HG03457 (cell line): ENCODE measurements around the gene FRMD4A.

ENCODE experiments used
- ATAC-seq: cut with Tn5 transposase; IDR thresholded peaks from one replicate; pipeline ENCODE4 v1.9.1; 2021; ENCODE audit warnings: moderate number of reproducible peaks; ENCODE audit not compliant: unreplicated experiment

FRMD4A gene

DNA sequence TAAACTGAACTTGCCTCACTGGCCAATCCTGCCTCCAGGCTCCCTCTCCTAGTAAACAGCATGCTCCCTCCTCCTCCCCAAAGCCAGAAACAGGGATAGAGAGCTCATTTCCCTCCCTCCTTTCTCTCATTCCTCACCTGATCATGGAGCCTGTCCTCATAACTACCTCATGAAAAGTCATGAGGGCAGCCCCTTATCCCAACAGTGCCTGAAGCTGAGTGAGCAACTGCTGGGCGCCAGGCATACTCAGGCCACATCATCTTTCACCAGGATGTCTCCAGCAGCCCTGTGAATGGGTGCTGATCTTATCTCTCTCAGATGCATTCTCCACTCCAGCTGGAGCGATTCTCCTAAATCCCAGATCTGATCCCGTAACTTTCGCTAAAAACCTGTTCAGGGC is 436.8 kb downstream of the FRMD4A start:
- ATAC-seq = no peak

DNA sequence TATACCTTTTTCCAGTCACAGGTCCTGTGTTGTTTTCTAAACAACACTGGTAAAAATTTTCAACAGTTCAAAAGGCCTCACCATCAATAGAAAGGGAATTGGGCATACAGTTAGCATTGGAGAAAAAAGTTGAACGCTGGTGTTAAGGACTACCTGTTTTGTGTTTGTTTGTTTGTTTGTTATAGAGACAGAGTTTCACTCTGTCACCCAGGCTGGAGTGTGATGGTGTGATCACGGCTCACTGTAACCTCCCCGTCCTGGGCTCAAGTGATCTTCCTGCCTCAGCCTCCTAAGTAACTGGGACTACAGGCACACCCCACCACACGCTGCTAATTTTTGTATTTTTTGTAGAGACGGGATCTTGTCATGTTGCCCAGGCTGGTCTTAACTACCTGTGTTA is 437.9 kb downstream of the FRMD4A start:
- no peak for ATAC-seq

DNA sequence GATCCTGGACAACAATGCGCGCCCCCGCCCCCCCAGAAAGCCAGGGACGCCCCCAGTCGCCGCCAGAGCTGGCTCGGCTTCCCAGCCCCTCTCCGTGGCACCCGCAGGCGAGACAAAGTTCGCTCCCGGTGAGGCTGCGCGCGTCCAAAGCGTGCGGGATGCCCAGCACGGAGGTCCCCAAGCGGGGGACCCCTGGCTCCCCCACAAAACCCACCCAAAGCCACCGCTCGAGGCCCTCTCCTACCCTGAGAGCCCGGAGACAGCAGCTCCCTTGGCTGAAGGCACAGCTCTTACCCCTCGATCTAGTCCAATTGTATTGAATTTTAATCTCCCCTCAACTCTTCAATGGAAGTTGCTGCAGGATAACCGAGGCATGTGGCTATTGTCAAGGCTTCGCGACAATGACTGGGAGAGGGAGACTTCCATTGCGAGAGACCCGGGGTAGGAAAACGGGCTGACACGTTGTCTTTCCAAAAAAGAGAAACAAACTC is 438.7 kb downstream of the FRMD4A start:
- no peak for ATAC-seq

DNA sequence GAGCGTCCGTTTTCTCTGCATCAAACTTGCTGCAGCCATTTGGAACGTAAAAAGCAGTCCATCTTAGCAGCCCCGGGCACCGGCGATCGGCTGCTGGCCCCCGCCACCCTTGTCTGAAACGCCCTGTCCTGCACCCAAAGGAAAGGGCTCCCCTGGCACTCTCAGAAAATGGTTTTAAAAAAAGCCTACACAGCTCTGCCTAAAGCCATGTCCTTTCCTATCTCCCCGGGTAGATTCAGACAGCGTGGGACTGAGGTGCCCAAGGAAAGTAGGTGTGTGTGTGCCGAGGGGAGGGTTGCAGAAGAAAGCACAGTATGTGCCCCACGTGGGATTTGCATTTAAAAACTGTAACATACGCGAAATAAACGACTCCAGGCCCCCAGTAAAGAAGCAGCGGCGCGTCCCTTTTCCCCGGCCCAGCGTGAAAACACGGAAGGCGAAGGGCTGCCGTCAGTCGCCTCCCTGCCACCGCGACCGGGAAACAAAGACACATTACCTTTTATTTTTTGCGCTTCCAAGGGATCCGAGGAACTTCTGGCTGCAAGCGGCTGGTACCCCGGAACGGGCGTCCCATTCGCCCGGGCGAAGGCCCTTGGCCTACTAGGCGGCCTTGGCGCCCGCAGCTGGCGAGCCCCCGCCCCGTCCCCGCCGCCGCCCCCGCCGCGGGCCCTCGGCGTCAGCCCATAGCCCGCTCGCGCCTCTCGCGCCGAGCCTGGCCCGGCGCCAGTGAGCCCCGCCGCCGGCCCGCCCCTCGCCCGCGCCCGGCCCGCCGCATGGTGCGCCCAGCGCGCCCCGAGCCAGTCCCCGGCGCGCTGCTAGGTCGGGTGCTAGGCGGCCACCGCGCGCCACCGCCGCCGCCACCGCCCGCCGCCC is 439.4 kb downstream of the FRMD4A start:
- no peak for ATAC-seq

DNA sequence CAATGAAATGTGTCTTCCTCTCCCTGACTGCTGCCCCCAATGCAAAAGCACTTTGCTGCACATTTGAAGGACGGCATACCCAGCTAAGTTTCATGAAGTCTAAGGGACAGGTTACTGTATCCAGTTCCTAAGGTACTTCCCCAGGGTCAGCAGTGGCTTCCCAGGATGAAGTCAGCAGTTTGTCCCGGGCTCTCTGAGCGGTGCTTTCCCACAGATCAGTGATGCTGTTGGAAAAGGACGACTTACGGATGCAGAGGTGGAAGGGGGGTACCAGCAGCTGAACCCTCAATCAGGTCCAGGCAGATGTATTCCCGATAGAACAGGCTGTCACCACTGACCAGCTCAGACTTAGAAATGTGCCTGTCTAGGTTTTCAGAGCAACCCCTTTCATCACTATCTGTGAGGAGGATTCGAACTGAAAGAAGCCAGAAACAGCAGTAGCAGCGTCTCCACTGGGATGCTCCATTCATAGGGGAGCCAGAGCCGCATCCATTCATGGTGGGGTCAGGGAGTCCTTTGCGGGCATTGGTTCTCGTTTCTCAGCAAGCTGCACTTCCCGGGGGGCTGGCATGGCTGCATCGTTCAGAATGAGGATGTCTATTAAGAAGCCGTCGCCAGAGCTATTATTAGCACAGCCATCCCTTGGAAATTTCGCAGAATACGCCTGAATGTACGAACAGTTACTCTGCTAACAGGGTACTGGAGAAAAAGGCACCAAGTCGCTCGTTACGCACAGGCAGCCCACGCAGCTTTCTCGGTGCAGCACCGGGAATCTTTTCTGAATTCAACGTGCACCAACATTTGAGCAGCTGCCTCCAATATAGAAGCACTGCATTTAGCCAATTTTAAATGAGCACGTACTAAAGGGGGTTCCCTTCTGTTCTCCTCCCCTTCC is 440.2 kb downstream of the FRMD4A start:
- no peak for ATAC-seq

DNA sequence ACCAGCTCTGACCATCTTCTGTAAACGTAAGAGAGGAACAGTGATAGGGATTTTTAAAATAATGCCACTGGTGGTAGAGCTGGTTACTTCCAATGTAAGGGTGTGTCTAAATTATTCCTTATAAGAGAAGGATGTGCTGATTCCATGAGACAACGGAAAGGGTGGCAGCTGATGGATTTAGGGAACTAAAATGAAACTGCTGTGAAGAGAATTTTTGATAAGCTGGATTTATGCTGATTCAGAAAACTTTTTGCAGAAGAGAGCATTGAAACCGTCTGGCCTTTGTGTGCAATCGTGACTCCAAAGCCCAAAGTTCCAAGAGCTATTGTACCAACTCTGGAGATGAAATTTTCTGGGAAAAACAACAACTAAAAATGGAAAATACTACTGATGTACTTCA is 443.0 kb downstream of the FRMD4A start:
- no peak for ATAC-seq

DNA sequence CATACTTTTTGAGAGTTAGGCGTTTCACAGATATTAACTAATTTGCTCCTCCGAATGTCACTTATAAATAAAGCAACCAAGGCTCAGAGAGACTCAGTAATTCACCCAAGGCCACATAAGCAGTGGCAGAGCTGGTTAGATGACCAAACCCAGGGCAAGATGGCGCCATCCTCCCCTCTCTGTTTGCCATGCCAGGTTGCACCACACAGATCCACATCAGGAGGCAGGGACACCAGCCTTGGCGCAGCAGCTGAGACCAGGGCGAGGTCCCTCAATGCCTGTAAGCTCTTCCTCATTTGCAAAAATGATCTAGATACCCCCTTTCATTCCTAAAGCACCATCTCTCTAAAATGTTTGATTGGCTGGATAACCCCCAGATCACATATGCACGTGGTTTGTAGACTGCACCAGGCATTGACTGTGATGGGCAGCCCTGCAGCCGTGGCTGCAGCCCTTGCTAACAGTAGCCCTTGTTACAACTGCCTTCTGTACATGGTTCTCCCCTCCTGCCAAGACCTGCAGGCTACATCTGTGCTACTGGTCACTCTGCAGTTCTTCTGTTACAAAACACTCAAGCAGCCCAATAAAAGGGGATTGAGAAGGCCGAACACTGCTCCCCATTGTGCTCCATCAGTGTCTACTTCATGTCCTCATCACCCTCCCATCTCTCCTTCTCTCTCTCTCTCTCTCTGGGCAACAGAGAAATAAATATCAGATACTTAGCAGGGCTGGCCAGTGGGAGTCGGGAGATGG is 445.3 kb downstream of the FRMD4A start:
- no peak for ATAC-seq

DNA sequence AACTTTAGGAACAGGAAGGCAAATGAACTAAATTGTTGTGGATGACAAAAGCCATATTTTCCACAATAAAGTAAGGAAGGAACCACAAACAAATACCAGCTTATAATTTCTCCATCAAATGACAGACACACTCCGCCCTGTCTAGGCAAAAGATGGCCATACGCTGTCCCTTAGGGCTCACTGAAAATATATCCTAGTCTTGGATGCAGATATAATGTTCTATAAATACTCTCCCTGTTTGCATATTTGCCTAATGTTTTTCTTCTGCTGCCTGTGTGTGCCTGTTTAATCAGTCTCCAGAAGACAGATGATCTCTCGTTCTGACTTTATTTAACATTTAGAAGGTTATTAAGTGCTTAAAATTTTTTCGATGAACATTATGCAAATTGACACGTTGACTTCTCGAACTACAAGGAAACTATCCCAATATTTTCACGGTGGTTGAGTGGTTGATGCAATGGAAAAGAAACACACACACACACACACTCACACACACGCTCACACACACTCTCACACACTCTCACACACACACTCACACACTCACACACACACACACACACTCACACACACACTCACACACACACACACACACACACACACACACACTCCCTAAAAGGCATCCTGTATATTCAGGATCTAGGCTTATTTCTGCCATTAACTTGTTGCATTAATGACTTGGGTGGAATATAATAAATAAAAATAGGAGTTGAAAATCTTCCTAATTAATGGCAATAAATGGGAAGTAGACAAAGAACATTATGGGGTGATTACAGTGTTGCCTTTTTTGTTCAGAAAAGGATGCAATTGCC is 446.9 kb downstream of the FRMD4A start:
- no peak for ATAC-seq

DNA sequence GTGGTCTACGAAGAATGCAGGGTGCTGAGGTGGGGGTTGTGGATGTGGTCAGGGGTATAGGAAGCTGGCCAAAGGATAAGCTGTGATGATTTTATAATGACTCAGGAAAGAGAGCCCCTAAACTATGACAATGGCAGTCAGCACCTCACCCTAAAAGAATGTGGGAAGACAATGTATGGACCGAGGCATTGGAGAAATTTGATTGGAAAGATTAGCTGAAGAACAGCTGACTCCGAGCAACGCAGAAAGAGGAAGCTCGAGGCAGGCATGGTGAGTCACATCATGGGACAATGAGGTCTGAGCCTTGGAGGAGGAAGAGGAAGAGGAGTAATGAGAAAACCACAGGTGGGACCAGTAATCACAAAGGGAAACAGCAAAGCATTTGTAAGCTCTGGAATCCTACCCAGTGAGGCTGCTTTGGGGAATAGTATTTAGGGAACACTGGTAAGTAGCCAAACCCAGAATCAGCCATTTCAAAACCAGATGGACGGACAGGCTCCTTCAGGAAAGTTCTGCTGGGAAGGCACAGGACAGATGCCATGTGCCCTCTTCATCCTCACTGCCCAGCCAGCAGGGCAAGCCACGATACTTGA is 448.5 kb downstream of the FRMD4A start:
- ATAC-seq = no peak

DNA sequence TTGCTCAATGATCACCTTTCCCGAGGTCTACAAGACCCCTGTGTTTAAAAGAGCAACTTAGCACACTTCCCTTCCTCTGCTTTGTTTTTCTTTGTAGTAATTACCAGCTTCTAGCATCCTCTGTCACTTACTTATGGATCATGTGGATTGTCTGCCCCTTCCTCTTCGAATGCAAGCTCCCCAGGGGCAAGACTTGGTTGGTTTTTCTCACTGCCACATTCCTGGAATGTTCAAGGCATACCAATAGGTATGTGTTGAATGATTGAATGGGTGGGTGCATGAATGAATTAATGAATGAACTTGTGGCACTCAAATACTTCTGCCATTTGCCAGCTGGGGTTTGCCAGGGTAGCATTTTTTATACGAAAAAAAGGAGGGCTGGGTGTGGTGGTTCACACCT is 450.0 kb downstream of the FRMD4A start:
- ATAC-seq = no peak

DNA sequence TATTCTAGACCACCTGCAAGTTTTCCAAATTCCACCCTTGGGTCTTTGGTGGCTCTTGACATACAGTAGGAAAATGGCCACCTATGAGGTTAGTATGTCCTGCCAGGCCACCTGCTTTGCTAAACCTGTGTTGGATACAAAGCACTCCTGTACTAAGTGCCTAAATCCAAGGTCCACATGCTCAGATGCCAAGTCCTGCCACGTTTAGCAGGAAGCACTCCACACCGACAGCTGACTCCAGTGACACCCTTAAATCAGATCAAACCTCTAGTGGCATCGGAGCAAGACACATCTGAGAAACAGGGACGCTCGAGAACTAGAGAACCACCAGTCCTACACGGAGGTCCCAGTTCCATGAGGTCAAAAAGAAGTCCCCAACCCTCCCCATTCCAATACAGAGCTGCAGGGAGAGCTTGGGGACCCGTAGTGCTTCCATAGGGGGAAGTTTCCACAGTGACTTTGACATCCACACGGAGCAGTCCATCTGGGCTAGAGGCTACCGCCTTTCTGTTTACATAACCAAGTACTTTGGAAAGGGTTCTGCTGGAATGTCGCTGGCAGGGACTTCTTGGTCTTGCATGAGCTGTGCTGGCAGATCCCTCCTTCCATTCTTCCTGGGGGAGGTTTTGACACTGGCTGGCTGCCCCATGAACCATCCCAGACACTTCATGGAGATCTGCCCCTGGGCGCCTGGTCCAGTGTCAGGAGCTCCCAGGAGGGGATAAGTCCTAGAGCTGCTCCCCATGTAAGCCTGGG is 453.4 kb downstream of the FRMD4A start:
- no peak for ATAC-seq

DNA sequence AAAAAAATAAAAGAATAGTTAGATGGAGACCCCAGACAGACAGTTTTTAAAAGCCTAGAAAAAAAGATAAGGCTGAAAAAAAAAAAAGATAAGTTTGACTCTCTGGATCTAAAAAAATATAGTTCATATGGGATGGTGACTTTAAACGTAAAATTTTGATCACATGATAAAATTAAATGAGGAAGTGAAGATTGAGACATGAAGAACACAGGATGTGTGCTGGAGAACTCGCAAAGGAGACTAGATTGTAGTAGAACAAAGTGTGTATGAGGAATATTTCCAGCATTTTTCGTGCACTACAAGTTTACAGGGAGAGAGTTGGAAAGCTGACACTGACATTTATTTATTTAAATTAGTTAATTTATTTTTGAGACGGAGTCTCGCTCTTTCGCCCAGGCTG is 457.5 kb downstream of the FRMD4A start:
- ATAC-seq = no peak

DNA sequence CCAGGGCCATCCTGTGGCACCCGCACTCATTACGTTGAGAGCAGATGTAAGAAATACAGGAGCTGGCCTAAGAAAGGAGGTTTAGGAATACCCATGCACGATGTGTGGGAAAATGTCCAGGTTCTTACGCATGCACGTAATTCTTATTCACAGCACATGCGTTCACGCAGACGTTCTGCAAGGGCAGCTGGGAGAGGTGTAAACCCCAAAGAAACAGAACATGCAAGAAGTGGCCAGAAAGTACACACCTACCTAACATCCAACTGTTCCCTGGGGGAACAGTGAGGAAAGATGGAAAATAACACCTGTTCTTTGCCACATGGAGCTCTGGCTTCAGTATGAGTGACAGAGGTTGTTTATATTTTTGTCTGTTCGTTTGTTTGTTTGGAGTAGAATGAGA is 458.3 kb downstream of the FRMD4A start:
- no peak for ATAC-seq

DNA sequence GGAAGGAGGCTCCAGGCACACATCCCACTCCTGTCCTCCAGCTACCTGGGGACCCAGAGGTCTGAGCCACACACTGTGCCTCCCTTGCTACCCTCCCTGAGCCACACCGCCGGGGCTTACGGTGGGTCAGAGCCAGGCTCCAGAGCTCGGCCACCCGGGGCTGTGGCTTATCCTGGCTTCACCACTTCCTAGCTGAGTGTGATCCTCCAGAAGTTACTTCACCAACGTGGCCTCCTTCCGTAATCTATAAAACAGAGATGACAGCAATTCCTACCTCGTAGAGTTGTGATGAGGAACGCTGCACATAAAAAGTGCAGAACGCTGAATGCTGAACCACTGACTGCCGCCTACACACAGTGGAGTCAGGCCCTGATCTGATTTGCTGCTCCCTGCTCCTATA is 458.9 kb downstream of the FRMD4A start:
- ATAC-seq = no peak

DNA sequence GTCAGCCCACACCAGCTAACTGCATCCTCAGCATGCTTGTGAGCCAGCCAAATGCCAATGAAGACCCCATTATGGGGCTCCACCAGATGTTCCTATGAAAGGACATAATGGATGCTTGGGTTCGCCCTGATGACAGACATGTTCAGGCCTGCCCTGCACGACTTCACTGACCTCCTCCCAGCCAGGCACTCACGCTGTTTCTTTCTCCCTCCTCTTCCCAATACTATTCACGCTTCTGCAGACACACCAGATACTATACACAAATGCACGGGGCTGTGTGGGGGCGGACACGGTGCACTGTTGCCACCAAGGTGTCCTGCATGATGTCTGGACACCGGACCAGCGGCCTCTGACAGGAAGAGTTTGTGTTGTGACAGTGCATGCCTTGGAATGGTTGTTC is 459.7 kb downstream of the FRMD4A start:
- ATAC-seq = no peak

DNA sequence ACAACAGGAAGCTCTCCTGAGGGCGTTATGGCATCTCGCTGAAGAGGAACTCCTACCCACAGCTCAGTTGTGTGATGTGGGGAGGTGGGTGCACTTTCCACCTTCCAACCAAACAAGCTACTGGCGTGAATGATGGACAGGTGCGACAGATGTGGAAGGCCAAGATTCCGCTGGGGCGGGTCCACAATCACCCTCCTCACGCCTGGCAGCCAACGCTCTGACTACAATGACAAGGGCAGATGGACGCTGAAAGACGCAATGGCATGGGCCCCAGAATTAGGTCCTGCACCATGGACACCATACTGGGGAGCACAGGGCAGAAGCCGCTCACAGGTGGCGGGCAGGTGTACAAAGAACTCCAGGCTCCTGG is 461.4 kb downstream of the FRMD4A start:
- ATAC-seq = no peak

DNA sequence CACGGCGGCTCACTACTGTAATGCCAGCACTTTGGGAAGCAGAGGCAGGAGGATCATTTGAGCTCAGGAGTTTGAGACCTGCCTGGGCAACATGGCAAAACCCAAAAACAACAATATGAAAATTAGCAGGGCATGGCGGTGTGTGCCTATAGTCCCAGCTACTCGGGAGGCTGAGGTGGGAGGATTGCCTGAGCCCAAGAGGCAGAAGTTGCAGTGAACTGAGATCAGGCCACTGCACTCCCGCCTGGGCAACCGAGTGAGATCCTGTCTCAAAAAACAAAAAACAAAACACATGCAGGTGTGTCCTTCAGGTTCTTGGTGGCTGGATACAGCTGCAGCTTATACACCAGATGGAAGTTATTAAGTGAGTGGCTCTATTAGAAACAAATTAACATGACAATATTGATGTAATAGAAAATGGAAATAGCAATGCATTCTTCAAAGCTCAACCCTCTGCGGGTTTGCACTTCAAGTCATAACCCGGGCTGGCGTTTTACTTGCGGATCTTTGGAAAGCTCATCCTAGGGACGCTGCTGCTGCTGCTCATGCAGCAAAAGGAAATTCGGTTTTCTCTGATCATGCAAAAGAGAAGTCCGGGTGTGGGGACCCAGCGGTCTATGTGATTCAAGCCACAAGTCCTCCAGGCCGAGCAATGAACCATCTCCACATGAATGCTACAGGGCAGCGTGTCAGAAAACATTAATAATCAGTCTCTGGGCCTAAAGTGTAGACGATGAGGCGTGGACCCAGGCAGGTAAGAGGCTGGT is 462.0 kb downstream of the FRMD4A start:
- no peak for ATAC-seq

DNA sequence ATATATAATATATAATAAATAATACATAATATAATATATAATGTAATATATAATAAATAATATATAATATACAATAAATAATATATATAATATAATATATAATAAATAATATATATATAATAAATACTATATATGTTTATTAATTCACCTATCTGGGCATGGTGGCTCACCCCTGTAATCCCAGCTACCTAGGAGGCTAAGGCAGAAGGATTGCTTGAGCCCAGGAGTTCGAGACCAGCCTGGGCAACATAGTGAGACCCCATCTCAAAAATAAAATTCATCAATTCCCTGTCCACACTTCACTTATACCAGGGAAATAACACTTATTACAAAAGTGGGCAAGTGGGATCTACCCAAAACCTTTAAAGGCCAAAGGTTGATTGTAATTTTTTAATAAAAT is 462.9 kb downstream of the FRMD4A start:
- no peak for ATAC-seq
